Neural cell (in vitro differentiated cells): ENCODE measurements around the gene COL4A5. TPM values are rescaled to one million over a fixed set of nuclear protein-coding genes. Genes with fewer than 3 reads are reported as not detected.

Source experiments
- H2AFZ ChIP-seq: fragments of 200-600, 300-800 bp; sonication (generic), shearing (Covaris generic); 2 replicates; pipeline ENCODE4 v1.6.0; 2014; ENCODE audit warnings: low read depth, mild to moderate bottlenecking, antibody characterized with exemption, low read length, moderate library complexity
- H3F3A ChIP-seq: fragments of 200-600 bp; shearing (Covaris generic); 2 replicates; pipeline ENCODE4 v1.6.1; 2016; ENCODE audit warnings: mild to moderate bottlenecking, moderate library complexity, mixed read lengths, antibody characterized with exemption, low read length; ENCODE audit not compliant: insufficient read depth, poor library complexity, severe bottlenecking
- H3K27ac ChIP-seq: fragments of 200-600, 300-800 bp; sonication (generic), shearing (Covaris generic); 2 replicates; pipeline ENCODE4 v1.5.1; 2014; ENCODE audit warnings: mild to moderate bottlenecking, low read length, moderate library complexity
- H3K27me3 ChIP-seq: fragments of 300-800, 200-600 bp; sonication (generic), shearing (Covaris generic); 2 replicates; pipeline ENCODE4 v1.6.0; 2014; ENCODE audit warnings: mild to moderate bottlenecking, low read depth, low read length, moderate library complexity; ENCODE audit not compliant: insufficient read depth
- H3K36me3 ChIP-seq: fragments of 300-800, 200-600 bp; sonication (generic), shearing (Covaris generic); 2 replicates; pipeline ENCODE4 v1.5.1; 2014; ENCODE audit warnings: mild to moderate bottlenecking, antibody characterized with exemption, low read length, moderate library complexity; ENCODE audit not compliant: insufficient read depth
- H3K4me2 ChIP-seq: fragments of 300-800, 200-600 bp; sonication (generic), shearing (Covaris generic); 2 replicates; pipeline ENCODE4 v1.6.0; 2014; ENCODE audit warnings: mild to moderate bottlenecking, low read length
- H3K4me3 ChIP-seq: fragments of 300-800, 200-600 bp; sonication (generic), shearing (Covaris generic); 2 replicates; pipeline ENCODE4 v1.5.1; 2014; ENCODE audit warnings: mild to moderate bottlenecking, low read length, moderate library complexity
- H3K79me2 ChIP-seq: fragments of 200-600 bp; shearing (Covaris generic); replicated peaks from 2 replicates; pipeline ENCODE4 v1.6.0; 2014; ENCODE audit warnings: mild to moderate bottlenecking, low read length, moderate library complexity; ENCODE audit not compliant: insufficient read depth
- H3K9ac ChIP-seq: fragments of 300-800, 200-600 bp; sonication (generic), shearing (Covaris generic); 2 replicates; pipeline ENCODE4 v1.6.1; 2016; ENCODE audit warnings: mild to moderate bottlenecking, low read length, mixed read lengths
- H3K9me2 ChIP-seq: fragments of 200-600 bp; shearing (Covaris generic); 2 replicates; pipeline ENCODE4 v1.6.1; 2016; ENCODE audit warnings: mild to moderate bottlenecking, low read length, mixed read lengths; ENCODE audit not compliant: insufficient read depth
- H3K9me3 ChIP-seq: fragments of 200-600, 300-800 bp; sonication (generic), shearing (Covaris generic); 2 replicates; pipeline ENCODE4 v1.6.1; 2016; ENCODE audit warnings: mild to moderate bottlenecking, mixed run types, low read length, moderate library complexity, mixed read lengths
- H4K20me1 ChIP-seq: fragments of 200-600 bp; shearing (Covaris generic); 2 replicates; pipeline ENCODE4 v1.6.1; 2016; ENCODE audit warnings: mild to moderate bottlenecking, mixed run types; ENCODE audit not compliant: insufficient read depth
- EP300 ChIP-seq: fragments of 450-650 bp; conservative IDR thresholded peaks from 2 replicates; pipeline ENCODE4 v1.6.1; 2014; ENCODE audit warnings: antibody characterized with exemption, mild to moderate bottlenecking, moderate library complexity; ENCODE audit not compliant: poor library complexity, severe bottlenecking
- EZH2 ChIP-seq: fragments of 200-600, 300-800 bp; shearing (Covaris generic), sonication (generic); IDR thresholded peaks from 2 replicates; pipeline ENCODE4 v1.6.1; 2014; ENCODE audit warnings: antibody characterized with exemption, low read length, borderline replicate concordance, mild to moderate bottlenecking; ENCODE audit not compliant: insufficient read depth, poor library complexity, severe bottlenecking
- MXI1 ChIP-seq: fragments of 450-650 bp; conservative IDR thresholded peaks from 2 replicates; pipeline ENCODE4 v1.6.1; 2014; ENCODE audit warnings: antibody characterized with exemption, mild to moderate bottlenecking; ENCODE audit not compliant: poor library complexity, severe bottlenecking
- POLR2AphosphoS5 ChIP-seq: IDR thresholded peaks from 2 replicates; pipeline ENCODE4 v1.6.1; 2012
- RAD21 ChIP-seq: fragments of 450-650 bp; conservative IDR thresholded peaks from 2 replicates; pipeline ENCODE4 v1.6.1; 2014; ENCODE audit warnings: antibody characterized with exemption, mild to moderate bottlenecking, moderate library complexity
- REST ChIP-seq: IDR thresholded peaks from 2 replicates; pipeline ENCODE4 v1.6.1; 2012; ENCODE audit warnings: borderline replicate concordance
- SMC3 ChIP-seq: fragments of 450-650 bp; conservative IDR thresholded peaks from 2 replicates; pipeline ENCODE4 v1.6.1; 2014; ENCODE audit warnings: antibody characterized with exemption, mild to moderate bottlenecking, moderate library complexity; ENCODE audit not compliant: poor library complexity
- TAF1 ChIP-seq: IDR thresholded peaks from 2 replicates; pipeline ENCODE4 v1.6.1; 2012; ENCODE audit warnings: low read depth
- polyA plus RNA-seq: library from polyadenylated mRNA; depleted of rRNA; stranded (reverse); fragments of >200 nt; gene quantifications from 2 replicates; pipeline ENCODE4 v1.2.3, GENCODE V29; 2014
- TF ChIP-seq, protein P1 (sequence below): fragments of 450-650 bp; IDR thresholded peaks from 2 replicates; pipeline ENCODE4 v1.5.1; 2014; ENCODE audit warnings: antibody characterized with exemption, mild to moderate bottlenecking, moderate library complexity; ENCODE audit not compliant: poor library complexity, severe bottlenecking

The COL4A5 gene
- polyA plus RNA-seq, 1 donor from 2014 or later, result 3.9 TPM

GRCh38 chrX:108399418-108400165 lies 40.0 kb upstream of the COL4A5 start:
- no peaks in the 10 kb centered on the region for H3K36me3 ChIP-seq
- H3K27ac ChIP-seq, result no peak overlapping the region
- H3F3A ChIP-seq, result no peaks in the 10 kb centered on the region
- H3K27me3 ChIP-seq, result no peaks in the 10 kb centered on the region
- H3K9me3 ChIP-seq, result no peaks in the 10 kb centered on the region
- no peak overlapping the region for H2AFZ ChIP-seq
- H3K4me3 ChIP-seq, result no peak overlapping the region
- H3K79me2 ChIP-seq, result no peaks in the 10 kb centered on the region
- no peak overlapping the region for H3K4me2 ChIP-seq
- no peaks in the 10 kb centered on the region for H4K20me1 ChIP-seq
- H3K9ac ChIP-seq, result no peak overlapping the region
- TF ChIP-seq REST (no peak), SMC3 (no peak), TAF1 (no peak), MXI1 (no peak), RAD21 (no peak), EZH2 (no peak), EP300 (no peak), POLR2AphosphoS5 (no peak)
- TF ChIP-seq, protein P1, sequence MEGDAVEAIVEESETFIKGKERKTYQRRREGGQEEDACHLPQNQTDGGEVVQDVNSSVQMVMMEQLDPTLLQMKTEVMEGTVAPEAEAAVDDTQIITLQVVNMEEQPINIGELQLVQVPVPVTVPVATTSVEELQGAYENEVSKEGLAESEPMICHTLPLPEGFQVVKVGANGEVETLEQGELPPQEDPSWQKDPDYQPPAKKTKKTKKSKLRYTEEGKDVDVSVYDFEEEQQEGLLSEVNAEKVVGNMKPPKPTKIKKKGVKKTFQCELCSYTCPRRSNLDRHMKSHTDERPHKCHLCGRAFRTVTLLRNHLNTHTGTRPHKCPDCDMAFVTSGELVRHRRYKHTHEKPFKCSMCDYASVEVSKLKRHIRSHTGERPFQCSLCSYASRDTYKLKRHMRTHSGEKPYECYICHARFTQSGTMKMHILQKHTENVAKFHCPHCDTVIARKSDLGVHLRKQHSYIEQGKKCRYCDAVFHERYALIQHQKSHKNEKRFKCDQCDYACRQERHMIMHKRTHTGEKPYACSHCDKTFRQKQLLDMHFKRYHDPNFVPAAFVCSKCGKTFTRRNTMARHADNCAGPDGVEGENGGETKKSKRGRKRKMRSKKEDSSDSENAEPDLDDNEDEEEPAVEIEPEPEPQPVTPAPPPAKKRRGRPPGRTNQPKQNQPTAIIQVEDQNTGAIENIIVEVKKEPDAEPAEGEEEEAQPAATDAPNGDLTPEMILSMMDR, result no peak
- H3K9me2 ChIP-seq, result no peaks in the 10 kb centered on the region

DNA sequence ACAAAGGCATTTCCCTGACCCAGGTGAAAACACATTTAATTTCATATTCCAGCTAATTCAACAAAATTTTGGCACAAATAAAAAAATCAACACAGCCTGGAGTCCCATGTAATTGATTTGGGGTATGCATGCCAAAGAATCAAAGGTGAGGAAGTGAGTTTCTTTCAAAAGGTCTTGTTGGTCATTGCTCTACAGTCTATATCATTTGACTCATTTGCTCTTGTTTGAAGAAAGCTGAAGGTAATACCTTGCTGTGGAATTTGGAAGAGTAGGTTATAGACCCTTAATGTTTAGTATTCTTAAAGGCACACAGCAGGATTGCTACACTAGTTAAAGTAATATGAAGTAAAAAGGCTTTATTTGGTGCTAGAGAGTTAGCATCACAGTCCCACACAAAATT lies 26.9 kb upstream of the COL4A5 start:
- TF ChIP-seq MXI1, result no peak
- TF ChIP-seq EZH2, result no peak
- no peak for TF ChIP-seq EP300
- TF ChIP-seq SMC3, result no peak
- no peak for TF ChIP-seq POLR2AphosphoS5
- TF ChIP-seq TAF1, result no peak
- no peak for TF ChIP-seq REST
- TF ChIP-seq, protein P1, result no peak
- no peak for TF ChIP-seq RAD21
- Histone ChIP-seq H3K9ac (no peak overlapping the region), H3K9me3 (no peaks in the 10 kb centered on the region), H3K4me3 (no peak overlapping the region), H3K79me2 (no peaks in the 10 kb centered on the region), H3K4me2 (no peak overlapping the region), H3K36me3 (no peaks in the 10 kb centered on the region), H2AFZ (no peak overlapping the region), H3F3A (no peaks in the 10 kb centered on the region), H3K27me3 (no peaks in the 10 kb centered on the region), H3K27ac (no peak overlapping the region), H3K9me2 (no peaks in the 10 kb centered on the region), H4K20me1 (no peaks in the 10 kb centered on the region)
